HFFc6 (cell line): ENCODE results near the gene MFNG. TPM values are rescaled to one million over a fixed set of nuclear protein-coding genes. Genes with fewer than 3 reads are reported as not detected.

Experiments used
- DNase-seq: peaks from one replicate; pipeline ENCODE4 v3.0.0-alpha.2; 2018
- H3K27ac Mint-ChIP-seq: 2 replicates; pipeline ENCODE4 v1.8.0; 2020; ENCODE audit warnings: mild to moderate bottlenecking, mixed read lengths
- H3K27me3 Mint-ChIP-seq: 2 replicates; pipeline ENCODE4 v1.8.0; 2021; ENCODE audit warnings: mild to moderate bottlenecking, moderate library complexity, mixed read lengths; ENCODE audit not compliant: insufficient read depth
- H3K36me3 Mint-ChIP-seq: 2 replicates; pipeline ENCODE4 v1.8.0; 2021; ENCODE audit warnings: low read depth, mixed read lengths
- H3K4me1 Mint-ChIP-seq: 2 replicates; pipeline ENCODE4 v1.8.0; 2020; ENCODE audit warnings: low read depth, mixed read lengths
- H3K4me3 Mint-ChIP-seq: 2 replicates; pipeline ENCODE4 v1.8.0; 2020; ENCODE audit warnings: mild to moderate bottlenecking, moderate library complexity, mixed read lengths
- H3K9me3 Mint-ChIP-seq: 2 replicates; pipeline ENCODE4 v1.8.0; 2020; ENCODE audit warnings: mild to moderate bottlenecking, mixed read lengths
- total RNA-seq, 6 experiments: library from RNA; stranded (reverse); fragmentation: NEBNext Ultra II Directional; extraction: Animal tissue kit (Norgen Biotek cat#: 25700); gene quantifications; 2 replicates in 1 of 6; 3 replicates in 5 of 6; pipeline ENCODE4 v1.2.3, GENCODE V29; 2021
- TF ChIP-seq, protein P1 (sequence below): fragments of 200-600 bp; sonication (generic); IDR thresholded peaks from 2 replicates; pipeline ENCODE4 v1.5.0; 2021; ENCODE audit warnings: antibody characterized with exemption, mild to moderate bottlenecking

The MFNG gene
- total RNA-seq, 6 experiments from 2014 or later: not detected

DNA sequence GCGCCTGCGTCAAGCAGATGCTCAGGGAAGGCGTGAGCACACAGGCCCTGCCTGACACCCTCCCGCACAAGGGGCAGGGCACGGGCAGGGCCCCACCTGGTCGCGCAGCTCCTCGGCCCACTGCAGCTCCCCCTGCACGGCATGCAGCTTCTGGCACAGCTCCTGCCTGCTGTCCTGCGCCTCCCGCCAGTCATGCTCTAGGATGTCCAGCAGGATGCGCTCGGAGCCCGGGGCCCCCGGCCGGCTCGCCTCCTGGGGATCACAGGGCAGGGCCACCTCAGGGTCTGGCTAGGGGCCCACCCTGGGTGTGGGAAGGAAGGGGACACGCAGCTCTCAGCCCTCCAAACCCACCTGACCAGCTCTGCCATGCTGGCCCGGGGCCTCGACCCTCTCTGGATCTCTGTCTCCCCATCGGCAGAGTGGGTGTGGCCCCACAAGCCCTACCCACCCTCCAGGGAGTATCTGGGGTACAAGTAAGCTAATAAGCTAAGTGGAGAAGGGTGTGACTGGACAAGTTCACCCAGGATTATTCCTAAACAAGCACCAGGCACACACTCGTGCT, 22.3 kb upstream of the MFNG start:
- peaks cover 3% of the 10 kb centered on the region for H3K27me3 Mint-ChIP-seq
- peaks cover 4% of the 10 kb centered on the region; the same call in 1 of the 2 replicates for H3K36me3 Mint-ChIP-seq
- H3K27ac Mint-ChIP-seq: no peak overlapping the region
- no peak for DNase-seq
- peaks cover 16% of the 10 kb centered on the region for H3K4me1 Mint-ChIP-seq
- TF ChIP-seq, protein P1, sequence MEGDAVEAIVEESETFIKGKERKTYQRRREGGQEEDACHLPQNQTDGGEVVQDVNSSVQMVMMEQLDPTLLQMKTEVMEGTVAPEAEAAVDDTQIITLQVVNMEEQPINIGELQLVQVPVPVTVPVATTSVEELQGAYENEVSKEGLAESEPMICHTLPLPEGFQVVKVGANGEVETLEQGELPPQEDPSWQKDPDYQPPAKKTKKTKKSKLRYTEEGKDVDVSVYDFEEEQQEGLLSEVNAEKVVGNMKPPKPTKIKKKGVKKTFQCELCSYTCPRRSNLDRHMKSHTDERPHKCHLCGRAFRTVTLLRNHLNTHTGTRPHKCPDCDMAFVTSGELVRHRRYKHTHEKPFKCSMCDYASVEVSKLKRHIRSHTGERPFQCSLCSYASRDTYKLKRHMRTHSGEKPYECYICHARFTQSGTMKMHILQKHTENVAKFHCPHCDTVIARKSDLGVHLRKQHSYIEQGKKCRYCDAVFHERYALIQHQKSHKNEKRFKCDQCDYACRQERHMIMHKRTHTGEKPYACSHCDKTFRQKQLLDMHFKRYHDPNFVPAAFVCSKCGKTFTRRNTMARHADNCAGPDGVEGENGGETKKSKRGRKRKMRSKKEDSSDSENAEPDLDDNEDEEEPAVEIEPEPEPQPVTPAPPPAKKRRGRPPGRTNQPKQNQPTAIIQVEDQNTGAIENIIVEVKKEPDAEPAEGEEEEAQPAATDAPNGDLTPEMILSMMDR: 0 out of 2 replicates have a peak, but pooled peaks have one; percentile 15
- no peaks in the 10 kb centered on the region for H3K9me3 Mint-ChIP-seq
- H3K4me3 Mint-ChIP-seq: no peak overlapping the region

DNA sequence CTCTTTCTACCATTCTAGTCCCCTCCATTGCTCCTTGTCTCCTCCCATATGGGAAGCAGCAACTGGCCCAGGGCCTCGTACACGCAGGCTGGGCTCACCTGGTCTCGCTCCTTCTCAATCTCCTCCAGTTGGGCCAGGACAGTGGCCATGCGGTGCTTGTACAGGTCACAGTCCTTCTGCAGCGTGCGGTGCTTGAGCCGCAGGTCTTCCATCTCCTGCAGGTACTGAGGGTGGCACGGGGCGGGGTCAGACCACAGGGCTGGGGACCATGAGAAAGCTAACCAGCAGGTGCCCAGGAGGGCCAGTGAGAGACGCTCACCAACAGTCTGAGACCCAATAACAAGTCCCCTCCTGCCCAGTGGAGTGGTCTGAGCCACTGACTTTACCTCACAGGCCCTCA, 21.5 kb upstream of the MFNG start:
- Mint-ChIP-seq H3K4me1 (peaks cover 14% of the 10 kb centered on the region), H3K4me3 (no peak overlapping the region), H3K9me3 (no peaks in the 10 kb centered on the region), H3K36me3 (peaks cover 4% of the 10 kb centered on the region; the same call in 1 of the 2 replicates), H3K27me3 (peaks cover 3% of the 10 kb centered on the region), H3K27ac (no peak overlapping the region)
- DNase-seq: no peak
- TF ChIP-seq, protein P1: no peak

DNA sequence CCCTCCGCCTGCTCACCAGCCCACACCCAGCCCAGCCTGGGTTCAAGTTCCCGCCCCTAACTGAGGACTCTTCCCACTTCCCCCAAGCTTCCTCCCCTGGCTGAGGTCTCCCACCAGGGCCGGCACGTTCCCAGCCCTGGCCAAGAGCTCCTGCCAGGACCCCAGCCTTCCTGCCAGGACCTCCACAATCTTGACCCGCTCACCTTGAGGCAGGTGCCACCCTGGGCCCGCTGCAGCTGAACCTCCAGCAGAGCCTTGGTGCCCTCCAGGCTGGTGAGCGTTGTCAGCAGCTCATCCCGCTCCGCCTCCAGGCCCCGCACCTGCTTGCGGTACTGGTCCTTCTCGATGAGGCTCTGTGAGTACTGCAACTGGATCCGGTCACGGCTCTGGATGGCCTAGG, 19.8 kb upstream of the MFNG start:
- TF ChIP-seq, protein P1: no peak
- H3K4me3 Mint-ChIP-seq: no peak overlapping the region
- no peaks in the 10 kb centered on the region for H3K9me3 Mint-ChIP-seq
- no peak overlapping the region for H3K27ac Mint-ChIP-seq
- H3K27me3 Mint-ChIP-seq: no peaks in the 10 kb centered on the region
- DNase-seq: no peak
- peaks cover 11% of the 10 kb centered on the region for H3K4me1 Mint-ChIP-seq
- H3K36me3 Mint-ChIP-seq: peaks cover 4% of the 10 kb centered on the region; the same call in 1 of the 2 replicates

DNA sequence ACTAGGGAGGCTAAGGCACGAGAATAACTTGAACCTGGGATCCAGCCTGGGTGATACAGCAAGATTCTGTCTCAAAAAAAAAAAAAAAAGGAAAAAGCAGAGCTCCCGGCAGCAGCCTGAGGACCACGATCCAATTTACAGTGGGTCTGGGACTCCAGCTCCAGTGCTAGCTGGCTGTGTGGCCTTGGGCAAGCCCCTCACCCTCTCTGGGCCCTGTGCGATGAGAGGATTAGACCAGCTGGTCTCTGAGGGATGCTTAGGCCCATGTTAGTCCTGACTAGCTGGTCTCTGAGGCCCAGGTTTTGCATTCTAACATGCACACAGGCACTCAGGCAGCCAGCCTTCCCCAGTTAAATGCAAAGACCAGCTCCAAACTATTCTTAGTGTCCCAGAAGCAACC, 19.4 kb upstream of the MFNG start:
- TF ChIP-seq, protein P1: no peak
- H3K27ac Mint-ChIP-seq: no peak overlapping the region
- H3K4me1 Mint-ChIP-seq: peaks cover 11% of the 10 kb centered on the region
- DNase-seq: no peak
- no peaks in the 10 kb centered on the region for H3K27me3 Mint-ChIP-seq
- H3K36me3 Mint-ChIP-seq: peaks cover 4% of the 10 kb centered on the region; the same call in 1 of the 2 replicates
- H3K9me3 Mint-ChIP-seq: no peaks in the 10 kb centered on the region
- no peak overlapping the region for H3K4me3 Mint-ChIP-seq

DNA sequence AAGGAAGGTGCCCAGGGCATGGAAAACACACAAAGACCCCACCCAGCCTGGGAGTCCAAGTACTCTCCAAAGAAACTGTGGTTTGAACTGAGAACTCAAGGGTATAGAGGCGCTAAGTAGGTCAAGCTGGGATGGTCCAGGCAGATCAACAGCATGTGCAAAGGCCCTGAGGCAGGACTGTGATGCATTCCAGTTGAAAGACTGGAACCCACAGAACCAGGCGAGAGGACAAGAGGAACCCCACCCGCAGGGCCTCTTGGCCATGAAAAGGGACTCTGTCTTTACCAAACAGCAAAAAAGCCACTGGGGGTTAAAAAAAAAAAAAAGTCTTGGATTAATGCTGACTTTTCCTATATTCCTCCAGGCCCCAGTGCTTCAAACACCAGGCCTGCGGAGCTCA, 18.8 kb upstream of the MFNG start:
- Mint-ChIP-seq H3K9me3 (no peaks in the 10 kb centered on the region), H3K4me1 (peaks cover 11% of the 10 kb centered on the region), H3K27me3 (no peaks in the 10 kb centered on the region), H3K27ac (no peak overlapping the region), H3K36me3 (peaks cover 4% of the 10 kb centered on the region; the same call in 1 of the 2 replicates), H3K4me3 (no peak overlapping the region)
- TF ChIP-seq, protein P1: no peak
- DNase-seq: no peak
